SHP77 (cell line): ENCODE data around the gene STARD9.

Source experiments
- DNase-seq, 2 experiments: peaks; one replicate each; lab custom pipeline; 2025; lab: John Stamatoyannopoulos, UW

STARD9 gene

GRCh38 chr15:42694398-42694797, 119.0 kb downstream of the STARD9 start:
- DNase-seq: no peak

- DNase-seq: no peak
Measured at GRCh38 chr15:42695527-42696071, 120.2 kb downstream of the STARD9 start.

- DNase-seq: no peak
Measured at GRCh38 chr15:42696626-42697025, 121.2 kb downstream of the STARD9 start.

GRCh38 chr15:42704492-42704926, 129.1 kb downstream of the STARD9 start:
- peak; percentile 71 to 73 for DNase-seq

GRCh38 chr15:42705336-42705735, 129.9 kb downstream of the STARD9 start:
- no peak for DNase-seq

GRCh38 chr15:42707068-42707467, 131.7 kb downstream of the STARD9 start:
- DNase-seq: no peak

- DNase-seq: no peak
Measured at GRCh38 chr15:42707873-42708544, 132.6 kb downstream of the STARD9 start.

GRCh38 chr15:42710662-42711061, 135.3 kb downstream of the STARD9 start:
- DNase-seq: no peak

GRCh38 chr15:42711746-42712145, 136.3 kb downstream of the STARD9 start:
- no peak for DNase-seq

- no peak for DNase-seq
Measured at GRCh38 chr15:42712584-42712983, 137.2 kb downstream of the STARD9 start.

GRCh38 chr15:42716125-42716524, 140.7 kb downstream of the STARD9 start:
- no peak for DNase-seq

GRCh38 chr15:42716626-42717025, 141.2 kb downstream of the STARD9 start:
- DNase-seq: no peak

GRCh38 chr15:42719043-42719442, 143.6 kb downstream of the STARD9 start:
- DNase-seq: no peak

- DNase-seq: no peak
Measured at GRCh38 chr15:42720071-42720470, 144.7 kb downstream of the STARD9 start.

- no peak for DNase-seq
Measured at GRCh38 chr15:42721016-42721415, 145.6 kb downstream of the STARD9 start.

GRCh38 chr15:42721916-42722315, 146.5 kb downstream of the STARD9 start:
- DNase-seq: no peak

GRCh38 chr15:42723068-42723467, 147.7 kb downstream of the STARD9 start:
- no peak for DNase-seq

- DNase-seq: no peak
Measured at GRCh38 chr15:42724276-42724675, 148.9 kb downstream of the STARD9 start.

- DNase-seq: no peak
Measured at GRCh38 chr15:42725331-42725903, 150.0 kb downstream of the STARD9 start.

GRCh38 chr15:42726114-42726513, 150.7 kb downstream of the STARD9 start:
- DNase-seq: no peak

GRCh38 chr15:42727750-42728381, 152.5 kb downstream of the STARD9 start:
- no peak for DNase-seq

GRCh38 chr15:42728560-42728959, 153.2 kb downstream of the STARD9 start:
- no peak for DNase-seq

GRCh38 chr15:42728972-42729371, 153.6 kb downstream of the STARD9 start:
- DNase-seq: no peak
